Kidney (tissue), 14 donors: ENCODE results near the gene ASAP3. TPM values are rescaled to one million over a fixed set of nuclear protein-coding genes. Genes with fewer than 3 reads are reported as not detected.
"Not testable (repeated sequence)": the region's sequence is repeated elsewhere in the genome, so short reads cannot be mapped to it uniquely, and the experiment has no call there.

ENCODE experiments used
- DNase-seq, 5 donors: peaks; one replicate each; pipeline ENCODE4 v3.0.0-alpha.2; 2013 to 2020
- FAIRE-seq: peaks from 2 replicates; lab custom pipeline; 2012; peaks lifted over from hg19 to GRCh38; lab: Jason Lieb, UNC
- H3K27ac ChIP-seq, 2 donors: one replicate each; pipeline ENCODE4 v1.7.0; 2013; ENCODE audit warnings: low read depth in 2 of 2, low read length in 2 of 2, inconsistent platforms in 1 of 2
- H3K27me3 ChIP-seq: one replicate; pipeline ENCODE4 v1.7.1; 2013; ENCODE audit warnings: low read length, inconsistent platforms; ENCODE audit not compliant: control insufficient read depth, insufficient read depth
- H3K36me3 ChIP-seq, 3 donors: one replicate each; pipeline versions ENCODE4 v1.7.0 to v1.7.1; 2013; ENCODE audit warnings: low read length in 3 of 3, control low read depth in 1 of 3, inconsistent platforms in 1 of 3; ENCODE audit not compliant: insufficient read depth in 3 of 3, control insufficient read depth in 2 of 3
- H3K4me1 ChIP-seq, 3 donors: one replicate each; pipeline versions ENCODE4 v1.7.0 to v1.7.1; 2013; ENCODE audit warnings: low read length in 3 of 3, inconsistent platforms in 1 of 3, low read depth in 1 of 3; ENCODE audit not compliant: control insufficient read depth in 2 of 3, insufficient read depth in 2 of 3
- H3K4me3 ChIP-seq, 3 donors: one replicate each; pipeline versions ENCODE4 v1.7.0 to v1.8.1; 2013; ENCODE audit warnings: low read length in 3 of 3, control low read depth in 1 of 3, inconsistent platforms in 1 of 3
- H3K9ac ChIP-seq, 3 donors: one replicate each; pipeline versions ENCODE4 v1.7.0 to v1.7.1; 2013; ENCODE audit warnings: low read length in 3 of 3, control low read depth in 1 of 3, inconsistent platforms in 1 of 3
- H3K9me3 ChIP-seq, 3 donors: one replicate each; pipeline versions ENCODE4 v1.7.0 to v1.7.1; 2013; ENCODE audit warnings: low read length in 3 of 3, control low read depth in 1 of 3, inconsistent platforms in 1 of 3; ENCODE audit not compliant: control insufficient read depth in 2 of 3, insufficient read depth in 1 of 3
- intact Hi-C: fragments of 100-400 bp; cut with DNase I; formaldehyde crosslinking; loops from one replicate; pipeline ENCODE4 v1.11.1; 2022
- polyA plus RNA-seq: library from polyadenylated mRNA; stranded (reverse); fragments of 350-450 nt; fragmentation: Illumina TruSeq; extraction: RNeasy Lipid Tissue Mini Kit (QIAGEN cat#74804); gene quantifications from one replicate; pipeline ENCODE4 v1.2.3, GENCODE V29; 2014; ENCODE audit warnings: low read depth, low replicate concordance; ENCODE audit not compliant: insufficient read depth
- total RNA-seq: library from RNA; stranded (reverse); fragmentation: NEBNext Ultra II Directional; extraction: Animal tissue kit (Norgen Biotek cat#: 25700); gene quantifications from one replicate; pipeline ENCODE4 v1.2.1, GENCODE V29; 2021
- TF ChIP-seq, protein P1 (sequence below): IDR thresholded peaks from 3 replicates; pipeline ENCODE4 v1.5.1; 2012; ENCODE audit warnings: mild to moderate bottlenecking, moderate library complexity, borderline replicate concordance; ENCODE audit not compliant: insufficient read depth; ENCODE audit errors: extremely low read depth
- donor health status: control.
- donor health status: control.
- donor health status: control.
- donor health status: control.
- donor health status: control.
- donor health status: DM: yes; HTN: yes; CAD: no.
- donor health status: Normal renal cell carcinoma (clear cell type).

ASAP3 gene
- total and polyA plus RNA-seq, 2 donors from 2014 or later = 29.9 to 37.8 TPM

- intact Hi-C loops = no loop called here
- H3K36me3 ChIP-seq = peaks cover 0 to 16% (median 7%) of the 10 kb centered on the region in 3 donors
Observed at GRCh38 chr1:23381233-23381885, 102.6 kb downstream of the ASAP3 start.

DNA sequence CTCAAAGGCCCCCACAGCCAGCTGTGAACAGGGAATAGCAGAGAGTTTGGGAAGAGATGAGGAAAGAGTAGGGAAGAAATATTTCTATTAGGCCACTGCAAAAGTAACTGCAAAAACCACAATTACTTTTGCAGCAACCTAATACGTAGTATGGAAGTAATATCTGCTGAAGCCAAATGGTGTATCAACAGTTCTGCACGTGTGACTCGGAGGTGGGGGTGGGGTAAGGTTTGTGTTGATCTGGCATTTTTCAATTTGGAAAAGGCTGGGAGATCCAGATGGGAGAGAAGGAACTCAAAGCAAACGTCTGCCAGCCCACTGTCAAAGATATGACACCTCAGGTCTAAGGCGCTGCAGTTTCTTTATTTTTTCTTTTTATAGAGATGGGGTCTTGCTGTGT is 103.3 kb downstream of the ASAP3 start:
- H3K4me3 ChIP-seq = no peak overlapping the region
- peaks cover 0 to 16% (median 7%) of the 10 kb centered on the region in 3 donors for H3K36me3 ChIP-seq
- peaks cover 0 to 8% (median 0%) of the 10 kb centered on the region in 3 donors for H3K4me1 ChIP-seq
- TF ChIP-seq, protein P1, sequence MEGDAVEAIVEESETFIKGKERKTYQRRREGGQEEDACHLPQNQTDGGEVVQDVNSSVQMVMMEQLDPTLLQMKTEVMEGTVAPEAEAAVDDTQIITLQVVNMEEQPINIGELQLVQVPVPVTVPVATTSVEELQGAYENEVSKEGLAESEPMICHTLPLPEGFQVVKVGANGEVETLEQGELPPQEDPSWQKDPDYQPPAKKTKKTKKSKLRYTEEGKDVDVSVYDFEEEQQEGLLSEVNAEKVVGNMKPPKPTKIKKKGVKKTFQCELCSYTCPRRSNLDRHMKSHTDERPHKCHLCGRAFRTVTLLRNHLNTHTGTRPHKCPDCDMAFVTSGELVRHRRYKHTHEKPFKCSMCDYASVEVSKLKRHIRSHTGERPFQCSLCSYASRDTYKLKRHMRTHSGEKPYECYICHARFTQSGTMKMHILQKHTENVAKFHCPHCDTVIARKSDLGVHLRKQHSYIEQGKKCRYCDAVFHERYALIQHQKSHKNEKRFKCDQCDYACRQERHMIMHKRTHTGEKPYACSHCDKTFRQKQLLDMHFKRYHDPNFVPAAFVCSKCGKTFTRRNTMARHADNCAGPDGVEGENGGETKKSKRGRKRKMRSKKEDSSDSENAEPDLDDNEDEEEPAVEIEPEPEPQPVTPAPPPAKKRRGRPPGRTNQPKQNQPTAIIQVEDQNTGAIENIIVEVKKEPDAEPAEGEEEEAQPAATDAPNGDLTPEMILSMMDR = no peak
- no peaks in the 10 kb centered on the region for H3K9me3 ChIP-seq
- FAIRE-seq (no peak), DNase-seq (no peak)
- no peak overlapping the region for H3K27ac ChIP-seq
- H3K9ac ChIP-seq = no peak overlapping the region
- H3K27me3 ChIP-seq = no peaks in the 10 kb centered on the region
- intact Hi-C loops = no loop called here

More at GRCh38 chr1:23381233-23381885, 102.6 kb downstream of the ASAP3 start:
- Histone ChIP-seq H3K27ac (no peak overlapping the region), H3K9ac (no peak overlapping the region), H3K27me3 (no peaks in the 10 kb centered on the region), H3K4me1 (peaks cover 0 to 8% (median 0%) of the 10 kb centered on the region in 3 donors), H3K9me3 (no peaks in the 10 kb centered on the region), H3K4me3 (no peak overlapping the region)
- no peak for DNase-seq
- no peak for FAIRE-seq
- TF ChIP-seq, protein P1 = no peak

- FAIRE-seq, H3K4me1 ChIP-seq, H3K27ac ChIP-seq, intact Hi-C loops, H3K27me3 ChIP-seq, H3K9me3 ChIP-seq, H3K9ac ChIP-seq, H3K4me3 ChIP-seq, DNase-seq: not testable (repeated sequence)
- H3K36me3 ChIP-seq = peaks cover 0 to 16% (median 4%) of the 10 kb centered on the region in 3 donors
Observed at GRCh38 chr1:23380236-23380635, 103.7 kb downstream of the ASAP3 start.

Other genes with a start within 250 kb of the ASAP3 start
- 126 TPM for gene HNRNPR, start 139.9 kb downstream of the ASAP3 start, total RNA-seq
- gene HNRNPR, start 139.9 kb downstream of the ASAP3 start, polyA plus RNA-seq = 45.3 TPM
- gene ZNF436, start 114.3 kb downstream of the ASAP3 start, total RNA-seq = 19.8 TPM
- 4.6 TPM for gene ZNF436, start 114.3 kb downstream of the ASAP3 start, polyA plus RNA-seq
- gene TCEA3, start 59.4 kb downstream of the ASAP3 start, total RNA-seq = 46.3 TPM
- 93.2 TPM for gene TCEA3, start 59.4 kb downstream of the ASAP3 start, polyA plus RNA-seq
- 0.50 TPM for gene E2F2, start 47.1 kb upstream of the ASAP3 start, total RNA-seq
- gene E2F2, start 47.1 kb upstream of the ASAP3 start, polyA plus RNA-seq = not detected
- gene ID3, start 75.3 kb upstream of the ASAP3 start, total RNA-seq = 97.8 TPM
- gene ID3, start 75.3 kb upstream of the ASAP3 start, polyA plus RNA-seq = 157 TPM
- gene RPL11, start 207.6 kb upstream of the ASAP3 start, total RNA-seq = 829 TPM
- gene RPL11, start 207.6 kb upstream of the ASAP3 start, polyA plus RNA-seq = 2,056 TPM